GM23338 (cell line): ENCODE results near the gene DHRSX. TPM values are rescaled to one million over a fixed set of nuclear protein-coding genes. Genes with fewer than 3 reads are reported as not detected.

Source experiments
- ATAC-seq: fragments of 200-7000 bp; cut with Tn5 transposase; 3 replicates; pipeline ENCODE4 v1.9.1; 2020
- DNase-seq: peaks from one replicate; pipeline ENCODE4 v3.0.0-alpha.2; 2015; ENCODE audit warnings: low spot score
- H2AFZ ChIP-seq: fragments of 200-600 bp; sonication (generic); 2 replicates; pipeline ENCODE4 v1.8.0; 2016; ENCODE audit warnings: antibody characterized with exemption, mild to moderate bottlenecking, moderate library complexity
- H3F3A ChIP-seq: fragments of 200-600 bp; sonication (generic); replicated peaks from 2 replicates; pipeline ENCODE4 v1.8.0; 2017; ENCODE audit warnings: antibody characterized with exemption, mixed run types, low read depth
- H3K27ac ChIP-seq: fragments of 200-600 bp; sonication (generic); 2 replicates; pipeline ENCODE4 v1.6.1; 2016; ENCODE audit warnings: low read depth
- H3K27me3 ChIP-seq: fragments of 200-600 bp; sonication (generic); 2 replicates; pipeline ENCODE4 v1.8.0; 2016; ENCODE audit warnings: mild to moderate bottlenecking, mixed run types, moderate library complexity; ENCODE audit not compliant: insufficient read depth
- H3K36me3 ChIP-seq: fragments of 200-600 bp; sonication (generic); 2 replicates; pipeline ENCODE4 v1.8.0; 2016; ENCODE audit warnings: mild to moderate bottlenecking; ENCODE audit not compliant: insufficient read depth
- H3K4me1 ChIP-seq: fragments of 200-600 bp; sonication (generic); 2 replicates; pipeline ENCODE4 v1.8.0; 2016; ENCODE audit warnings: mild to moderate bottlenecking, moderate library complexity; ENCODE audit not compliant: insufficient read depth
- H3K4me2 ChIP-seq: fragments of 200-600 bp; sonication (generic); 2 replicates; pipeline ENCODE4 v1.7.1; 2017; ENCODE audit warnings: mixed run types
- H3K4me3 ChIP-seq: fragments of 200-600 bp; sonication (generic); 2 replicates; pipeline ENCODE4 v1.6.1; 2016; ENCODE audit warnings: mixed run types
- H3K79me2 ChIP-seq: fragments of 200-600 bp; sonication (generic); replicated peaks from 2 replicates; pipeline ENCODE4 v1.8.0; 2017; ENCODE audit warnings: mild to moderate bottlenecking; ENCODE audit not compliant: insufficient read depth
- H3K9me2 ChIP-seq: fragments of 200-600 bp; sonication (generic); 2 replicates; pipeline ENCODE4 v1.8.0; 2017; ENCODE audit not compliant: insufficient read depth
- H4K20me1 ChIP-seq: fragments of 200-600 bp; sonication (generic); replicated peaks from 2 replicates; pipeline ENCODE4 v1.8.0; 2017; ENCODE audit warnings: mild to moderate bottlenecking; ENCODE audit not compliant: insufficient read depth
- H3K27ac Mint-ChIP-seq: 2 replicates; pipeline ENCODE4 v1.8.0; 2020; ENCODE audit warnings: inconsistent platforms, mild to moderate bottlenecking, moderate library complexity, mixed read lengths
- H3K27me3 Mint-ChIP-seq: 3 replicates; pipeline ENCODE4 v1.8.0; 2022; ENCODE audit warnings: low read depth, mild to moderate bottlenecking, moderate library complexity, mixed read lengths, inconsistent platforms; ENCODE audit not compliant: insufficient read depth, poor library complexity
- H3K36me3 Mint-ChIP-seq: 3 replicates; pipeline ENCODE4 v1.8.0; 2021; ENCODE audit warnings: low read depth, mild to moderate bottlenecking, inconsistent platforms, moderate library complexity, mixed read lengths
- H3K4me1 Mint-ChIP-seq: 3 replicates; pipeline ENCODE4 v1.8.0; 2020; ENCODE audit warnings: mild to moderate bottlenecking, inconsistent platforms, mixed read lengths
- H3K4me3 Mint-ChIP-seq: 3 replicates; pipeline ENCODE4 v1.8.0; 2021; ENCODE audit warnings: moderate library complexity, mild to moderate bottlenecking, inconsistent platforms, mixed read lengths
- H3K9me3 Mint-ChIP-seq: 3 replicates; pipeline ENCODE4 v1.8.0; 2020; ENCODE audit warnings: moderate library complexity, mild to moderate bottlenecking, inconsistent platforms, mixed read lengths
- CREB1 ChIP-seq: fragments of 250-450 bp; sonication (Bioruptor Pico); IDR thresholded peaks from 2 replicates; pipeline ENCODE4 v1.5.0; 2020; ENCODE audit warnings: low read depth, mild to moderate bottlenecking, moderate library complexity
- CTCF ChIP-seq, 2 experiments: fragments of 200-600 bp in 1 of 2; sonication (generic) in 1 of 2; conservative IDR thresholded peaks; 2 replicates each; pipeline versions ENCODE4 v1.5.1 to v1.6.1; 2016 to 2017; ENCODE audit warnings: antibody characterized with exemption in 2 of 2, low read depth in 2 of 2, mild to moderate bottlenecking in 2 of 2, moderate library complexity in 1 of 2
- EZH2 ChIP-seq: fragments of 200-600 bp; sonication (generic); IDR thresholded peaks from one replicate; pipeline ENCODE4 v1.8.0; 2017; ENCODE audit warnings: antibody characterized with exemption, mild to moderate bottlenecking, low read depth; ENCODE audit not compliant: unreplicated experiment
- EZH2phosphoT487 ChIP-seq: fragments of 200-600 bp; sonication (generic); IDR thresholded peaks from one replicate; pipeline ENCODE4 v1.8.1; 2018; ENCODE audit warnings: antibody characterized with exemption; ENCODE audit not compliant: unreplicated experiment
- JUNB ChIP-seq: IDR thresholded peaks from one replicate; pipeline ENCODE4 v1.6.1; 2016; ENCODE audit warnings: antibody characterized with exemption; ENCODE audit not compliant: unreplicated experiment
- NANOG ChIP-seq: IDR thresholded peaks from 2 replicates; pipeline ENCODE4 v1.6.1; 2016; ENCODE audit warnings: antibody characterized with exemption, borderline replicate concordance
- POLR2AphosphoS5 ChIP-seq: IDR thresholded peaks from 2 replicates; pipeline ENCODE4 v1.6.1; 2016; ENCODE audit warnings: antibody characterized with exemption, low read depth
- STAT1 ChIP-seq: IDR thresholded peaks from one replicate; pipeline ENCODE4 v1.6.1; 2016; ENCODE audit warnings: antibody characterized with exemption; ENCODE audit not compliant: unreplicated experiment
- ZNF114 ChIP-seq: fragments of 250-450 bp; sonication (Bioruptor Pico); IDR thresholded peaks from 2 replicates; pipeline ENCODE4 v1.5.0; 2020; ENCODE audit warnings: mild to moderate bottlenecking, moderate library complexity
- ZNF331 ChIP-seq: fragments of 250-450 bp; sonication (Bioruptor Pico); IDR thresholded peaks from 2 replicates; pipeline ENCODE4 v1.5.0; 2020; ENCODE audit warnings: low read depth, mild to moderate bottlenecking, moderate library complexity
- ZNF462 ChIP-seq: fragments of 250-450 bp; sonication (Bioruptor Pico); IDR thresholded peaks from 2 replicates; pipeline ENCODE4 v1.5.0; 2020; ENCODE audit warnings: mild to moderate bottlenecking, moderate library complexity
- polyA plus RNA-seq: library from polyadenylated mRNA; unstranded; fragments of >200 nt; fragmentation: Nextera tagmentation; extraction: Ambion mirVana; gene quantifications from 2 replicates; pipeline ENCODE4 v1.2.1, GENCODE V29; 2016
- total RNA-seq: library from RNA; depleted of rRNA; stranded (reverse); fragments of >200 nt; shearing (Covaris generic); gene quantifications from 2 replicates; pipeline ENCODE4 v1.2.3, GENCODE V29; 2014
- TF ChIP-seq, protein P1 (sequence below): IDR thresholded peaks from one replicate; pipeline ENCODE4 v1.6.1; 2018; ENCODE audit warnings: antibody characterized with exemption; ENCODE audit not compliant: unreplicated experiment
- TF ChIP-seq, protein P2 (sequence below): IDR thresholded peaks from 2 replicates; pipeline ENCODE4 v1.6.1; 2016; ENCODE audit warnings: antibody characterized with exemption

Gene DHRSX
- total and polyA plus RNA-seq, 2 experiments from 2014 or later = 33.9 to 43.0 TPM

DNA sequence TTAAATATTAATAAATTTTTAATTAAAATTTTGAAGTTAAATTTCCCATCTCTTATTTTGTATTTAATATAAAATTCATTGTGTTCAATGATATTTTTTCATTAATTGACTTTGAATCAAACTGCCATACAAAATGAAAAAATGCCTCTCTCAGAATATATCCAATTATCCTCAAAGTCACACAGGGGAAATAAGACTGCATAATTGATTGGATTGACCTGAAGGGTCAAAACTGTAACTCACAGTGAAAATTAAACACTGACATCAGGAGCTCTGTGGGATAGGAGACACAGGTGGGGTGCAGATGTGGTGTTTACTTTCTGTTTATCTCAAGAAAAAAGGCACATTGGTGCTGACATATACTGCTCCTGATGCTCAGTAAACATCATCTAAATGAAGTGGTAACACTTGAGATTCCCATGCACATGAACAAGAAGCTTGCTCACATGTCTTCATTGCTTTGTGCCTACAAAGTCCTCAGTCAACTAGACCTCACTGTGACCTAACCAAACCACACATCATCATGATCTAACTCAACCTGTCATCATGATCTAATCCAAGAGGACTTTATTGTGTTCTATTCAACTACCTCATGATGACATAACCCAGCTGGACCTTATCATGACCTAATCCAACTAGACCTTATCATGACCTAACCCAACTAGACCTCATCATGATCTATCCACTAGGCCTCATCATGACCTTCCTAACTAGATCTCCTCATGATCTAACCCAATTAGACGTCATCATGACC lies 83.7 kb downstream of the DHRSX start:
- H3K27me3 Mint-ChIP-seq = no peaks in the 10 kb centered on the region
- TF ChIP-seq ZNF331 (CRISPR knock-in tag) = no peak
- no peak for TF ChIP-seq ZNF462 (CRISPR knock-in tag)
- TF ChIP-seq CTCF (conservative IDR thresholded peaks at IDR 0.05; ENCODE audit: low read depth in 2 of 2) = no peak
- TF ChIP-seq ZNF114 (CRISPR knock-in tag) = no peak
- TF ChIP-seq CREB1 (CRISPR knock-in tag) = no peak
- no peak for TF ChIP-seq NANOG
- no peak for TF ChIP-seq POLR2AphosphoS5
- no peak for TF ChIP-seq STAT1
- TF ChIP-seq EZH2phosphoT487 = no peak
- TF ChIP-seq JUNB = no peak
- no peak for TF ChIP-seq EZH2
- TF ChIP-seq, protein P1, sequence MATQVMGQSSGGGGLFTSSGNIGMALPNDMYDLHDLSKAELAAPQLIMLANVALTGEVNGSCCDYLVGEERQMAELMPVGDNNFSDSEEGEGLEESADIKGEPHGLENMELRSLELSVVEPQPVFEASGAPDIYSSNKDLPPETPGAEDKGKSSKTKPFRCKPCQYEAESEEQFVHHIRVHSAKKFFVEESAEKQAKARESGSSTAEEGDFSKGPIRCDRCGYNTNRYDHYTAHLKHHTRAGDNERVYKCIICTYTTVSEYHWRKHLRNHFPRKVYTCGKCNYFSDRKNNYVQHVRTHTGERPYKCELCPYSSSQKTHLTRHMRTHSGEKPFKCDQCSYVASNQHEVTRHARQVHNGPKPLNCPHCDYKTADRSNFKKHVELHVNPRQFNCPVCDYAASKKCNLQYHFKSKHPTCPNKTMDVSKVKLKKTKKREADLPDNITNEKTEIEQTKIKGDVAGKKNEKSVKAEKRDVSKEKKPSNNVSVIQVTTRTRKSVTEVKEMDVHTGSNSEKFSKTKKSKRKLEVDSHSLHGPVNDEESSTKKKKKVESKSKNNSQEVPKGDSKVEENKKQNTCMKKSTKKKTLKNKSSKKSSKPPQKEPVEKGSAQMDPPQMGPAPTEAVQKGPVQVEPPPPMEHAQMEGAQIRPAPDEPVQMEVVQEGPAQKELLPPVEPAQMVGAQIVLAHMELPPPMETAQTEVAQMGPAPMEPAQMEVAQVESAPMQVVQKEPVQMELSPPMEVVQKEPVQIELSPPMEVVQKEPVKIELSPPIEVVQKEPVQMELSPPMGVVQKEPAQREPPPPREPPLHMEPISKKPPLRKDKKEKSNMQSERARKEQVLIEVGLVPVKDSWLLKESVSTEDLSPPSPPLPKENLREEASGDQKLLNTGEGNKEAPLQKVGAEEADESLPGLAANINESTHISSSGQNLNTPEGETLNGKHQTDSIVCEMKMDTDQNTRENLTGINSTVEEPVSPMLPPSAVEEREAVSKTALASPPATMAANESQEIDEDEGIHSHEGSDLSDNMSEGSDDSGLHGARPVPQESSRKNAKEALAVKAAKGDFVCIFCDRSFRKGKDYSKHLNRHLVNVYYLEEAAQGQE = no peak
- TF ChIP-seq, protein P2, sequence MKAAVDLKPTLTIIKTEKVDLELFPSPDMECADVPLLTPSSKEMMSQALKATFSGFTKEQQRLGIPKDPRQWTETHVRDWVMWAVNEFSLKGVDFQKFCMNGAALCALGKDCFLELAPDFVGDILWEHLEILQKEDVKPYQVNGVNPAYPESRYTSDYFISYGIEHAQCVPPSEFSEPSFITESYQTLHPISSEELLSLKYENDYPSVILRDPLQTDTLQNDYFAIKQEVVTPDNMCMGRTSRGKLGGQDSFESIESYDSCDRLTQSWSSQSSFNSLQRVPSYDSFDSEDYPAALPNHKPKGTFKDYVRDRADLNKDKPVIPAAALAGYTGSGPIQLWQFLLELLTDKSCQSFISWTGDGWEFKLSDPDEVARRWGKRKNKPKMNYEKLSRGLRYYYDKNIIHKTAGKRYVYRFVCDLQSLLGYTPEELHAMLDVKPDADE = no peak
- no peak for ATAC-seq
- H3K36me3 Mint-ChIP-seq = peaks cover 17% of the 10 kb centered on the region
- no peaks in the 10 kb centered on the region; the same call in 2 of the 3 replicates for H3K9me3 Mint-ChIP-seq
- Histone ChIP-seq H3K36me3 (no peaks in the 10 kb centered on the region; the same call in 1 of the 2 replicates), H3K79me2 (peaks cover 34% of the 10 kb centered on the region), H3K27me3 (no peaks in the 10 kb centered on the region), H3F3A (no peaks in the 10 kb centered on the region), H2AFZ (no peak overlapping the region), H3K9me2 (peaks cover 39% of the 10 kb centered on the region), H3K27ac (no peak overlapping the region), H3K4me1 (no peaks in the 10 kb centered on the region), H3K4me2 (no peak overlapping the region), H4K20me1 (no peaks in the 10 kb centered on the region), H3K4me3 (no peak overlapping the region)
- H3K4me3 Mint-ChIP-seq = no peak overlapping the region
- no peak overlapping the region for H3K27ac Mint-ChIP-seq
- H3K4me1 Mint-ChIP-seq = peaks cover 8% of the 10 kb centered on the region
- no peak for DNase-seq
